ENCODE measurements around the gene NOD2. TPM values are rescaled to one million over a fixed set of nuclear protein-coding genes. Genes with fewer than 3 reads are reported as not detected.

NOD2 gene
- total and polyA plus RNA-seq, 2 of the 13 experiments (the other 11 are each of a cell fraction or from before 2014, with no cell fraction given): 0.27 to 0.81 TPM

DNA sequence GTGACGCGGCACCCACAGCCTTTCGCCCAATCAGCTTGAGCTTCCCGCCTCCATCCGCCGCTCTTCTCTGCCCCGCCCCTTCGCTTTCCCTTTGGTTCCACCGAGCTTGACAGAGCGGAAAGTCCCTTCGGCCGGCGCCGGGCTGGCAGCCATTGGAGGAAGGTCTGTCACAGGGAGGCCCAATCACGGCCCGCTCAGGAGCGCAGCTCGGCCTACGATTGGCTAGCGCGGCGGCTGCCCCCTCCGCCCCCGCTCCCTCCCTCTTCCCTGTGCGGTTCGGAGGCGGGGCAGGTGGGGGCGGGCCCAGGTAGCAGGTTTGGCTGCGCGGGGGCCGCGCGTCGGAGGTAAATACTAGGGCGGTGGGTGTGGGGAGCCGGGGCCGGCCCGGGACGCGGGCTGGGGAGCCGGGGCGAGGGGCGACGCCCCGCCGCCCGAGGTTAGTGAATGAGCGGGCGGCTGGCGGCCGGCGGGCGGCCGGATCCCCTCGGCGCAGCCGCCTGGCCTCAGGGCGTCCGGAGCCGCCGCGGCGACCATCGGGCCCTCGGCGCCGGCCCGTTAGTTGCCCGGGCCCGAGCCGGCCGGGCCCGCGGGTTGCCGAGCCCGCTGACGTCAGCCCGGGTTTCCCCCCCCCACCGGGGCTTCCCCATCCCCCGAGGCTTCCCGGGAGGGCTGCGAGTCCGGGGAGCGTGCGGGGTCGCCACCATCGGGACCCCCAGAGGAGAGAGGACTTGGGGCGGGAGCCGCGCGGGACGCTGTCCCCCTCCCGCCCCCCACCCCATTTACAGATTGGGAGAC, 48.6 kb downstream of the NOD2 start, which contains the start of gene CYLD (continued):
- TF ChIP-seq MIXL1 (CRISPR knock-in tag; IDR thresholded peaks at IDR 0.05): 0 out of 2 replicates have a peak, but pooled peaks have one; percentile 40
- TF ChIP-seq ZNF33B (CRISPR knock-in tag; IDR thresholded peaks at IDR 0.05): no peak
- TF ChIP-seq, protein P1, sequence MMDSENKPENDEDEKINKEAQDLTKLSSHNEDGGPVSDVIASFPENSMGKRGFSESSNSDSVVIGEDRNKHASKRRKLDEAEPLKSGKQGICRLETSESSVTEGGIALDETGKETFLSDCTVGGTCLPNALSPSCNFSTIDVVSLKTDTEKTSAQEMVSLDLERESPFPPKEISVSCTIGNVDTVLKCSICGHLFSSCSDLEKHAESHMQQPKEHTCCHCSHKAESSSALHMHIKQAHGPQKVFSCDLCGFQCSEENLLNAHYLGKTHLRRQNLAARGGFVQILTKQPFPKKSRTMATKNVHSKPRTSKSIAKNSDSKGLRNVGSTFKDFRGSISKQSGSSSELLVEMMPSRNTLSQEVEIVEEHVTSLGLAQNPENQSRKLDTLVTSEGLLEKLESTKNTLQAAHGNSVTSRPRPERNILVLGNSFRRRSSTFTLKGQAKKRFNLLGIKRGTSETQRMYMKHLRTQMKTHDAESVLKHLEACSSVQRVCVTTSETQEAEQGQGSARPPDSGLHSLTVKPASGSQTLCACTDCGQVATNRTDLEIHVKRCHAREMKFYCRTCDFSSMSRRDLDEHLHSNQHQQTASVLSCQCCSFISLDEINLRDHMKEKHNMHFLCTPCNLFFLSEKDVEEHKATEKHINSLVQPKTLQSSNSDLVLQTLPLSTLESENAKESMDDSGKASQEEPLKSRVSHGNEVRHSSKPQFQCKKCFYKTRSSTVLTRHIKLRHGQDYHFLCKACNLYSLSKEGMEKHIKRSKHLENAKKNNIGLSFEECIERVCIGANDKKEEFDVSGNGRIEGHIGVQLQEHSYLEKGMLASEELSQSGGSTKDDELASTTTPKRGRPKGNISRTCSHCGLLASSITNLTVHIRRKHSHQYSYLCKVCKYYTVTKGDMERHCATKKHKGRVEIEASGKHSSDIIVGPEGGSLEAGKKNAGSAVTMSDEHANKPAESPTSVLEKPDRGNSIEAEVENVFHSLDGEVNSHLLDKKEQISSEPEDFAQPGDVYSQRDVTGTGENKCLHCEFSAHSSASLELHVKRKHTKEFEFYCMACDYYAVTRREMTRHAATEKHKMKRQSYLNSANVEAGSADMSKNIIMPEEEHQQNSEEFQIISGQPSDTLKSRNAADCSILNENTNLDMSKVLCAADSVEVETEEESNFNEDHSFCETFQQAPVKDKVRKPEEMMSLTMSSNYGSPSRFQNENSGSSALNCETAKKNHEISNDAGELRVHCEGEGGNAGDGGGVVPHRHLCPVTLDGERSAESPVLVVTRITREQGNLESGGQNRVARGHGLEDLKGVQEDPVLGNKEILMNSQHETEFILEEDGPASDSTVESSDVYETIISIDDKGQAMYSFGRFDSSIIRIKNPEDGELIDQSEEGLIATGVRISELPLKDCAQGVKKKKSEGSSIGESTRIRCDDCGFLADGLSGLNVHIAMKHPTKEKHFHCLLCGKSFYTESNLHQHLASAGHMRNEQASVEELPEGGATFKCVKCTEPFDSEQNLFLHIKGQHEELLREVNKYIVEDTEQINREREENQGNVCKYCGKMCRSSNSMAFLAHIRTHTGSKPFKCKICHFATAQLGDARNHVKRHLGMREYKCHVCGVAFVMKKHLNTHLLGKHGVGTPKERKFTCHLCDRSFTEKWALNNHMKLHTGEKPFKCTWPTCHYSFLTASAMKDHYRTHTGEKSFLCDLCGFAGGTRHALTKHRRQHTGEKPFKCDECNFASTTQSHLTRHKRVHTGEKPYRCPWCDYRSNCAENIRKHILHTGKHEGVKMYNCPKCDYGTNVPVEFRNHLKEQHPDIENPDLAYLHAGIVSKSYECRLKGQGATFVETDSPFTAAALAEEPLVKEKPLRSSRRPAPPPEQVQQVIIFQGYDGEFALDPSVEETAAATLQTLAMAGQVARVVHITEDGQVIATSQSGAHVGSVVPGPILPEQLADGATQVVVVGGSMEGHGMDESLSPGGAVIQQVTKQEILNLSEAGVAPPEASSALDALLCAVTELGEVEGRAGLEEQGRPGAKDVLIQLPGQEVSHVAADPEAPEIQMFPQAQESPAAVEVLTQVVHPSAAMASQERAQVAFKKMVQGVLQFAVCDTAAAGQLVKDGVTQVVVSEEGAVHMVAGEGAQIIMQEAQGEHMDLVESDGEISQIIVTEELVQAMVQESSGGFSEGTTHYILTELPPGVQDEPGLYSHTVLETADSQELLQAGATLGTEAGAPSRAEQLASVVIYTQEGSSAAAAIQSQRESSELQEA (CRISPR knock-in tag; IDR thresholded peaks at IDR 0.05; ENCODE audit: not compliant biosample characterization): no peak
- TF ChIP-seq MTF2 (CRISPR knock-in tag; IDR thresholded peaks at IDR 0.05; ENCODE audit: borderline replicate concordance): no peak
- TF ChIP-seq, protein P2, sequence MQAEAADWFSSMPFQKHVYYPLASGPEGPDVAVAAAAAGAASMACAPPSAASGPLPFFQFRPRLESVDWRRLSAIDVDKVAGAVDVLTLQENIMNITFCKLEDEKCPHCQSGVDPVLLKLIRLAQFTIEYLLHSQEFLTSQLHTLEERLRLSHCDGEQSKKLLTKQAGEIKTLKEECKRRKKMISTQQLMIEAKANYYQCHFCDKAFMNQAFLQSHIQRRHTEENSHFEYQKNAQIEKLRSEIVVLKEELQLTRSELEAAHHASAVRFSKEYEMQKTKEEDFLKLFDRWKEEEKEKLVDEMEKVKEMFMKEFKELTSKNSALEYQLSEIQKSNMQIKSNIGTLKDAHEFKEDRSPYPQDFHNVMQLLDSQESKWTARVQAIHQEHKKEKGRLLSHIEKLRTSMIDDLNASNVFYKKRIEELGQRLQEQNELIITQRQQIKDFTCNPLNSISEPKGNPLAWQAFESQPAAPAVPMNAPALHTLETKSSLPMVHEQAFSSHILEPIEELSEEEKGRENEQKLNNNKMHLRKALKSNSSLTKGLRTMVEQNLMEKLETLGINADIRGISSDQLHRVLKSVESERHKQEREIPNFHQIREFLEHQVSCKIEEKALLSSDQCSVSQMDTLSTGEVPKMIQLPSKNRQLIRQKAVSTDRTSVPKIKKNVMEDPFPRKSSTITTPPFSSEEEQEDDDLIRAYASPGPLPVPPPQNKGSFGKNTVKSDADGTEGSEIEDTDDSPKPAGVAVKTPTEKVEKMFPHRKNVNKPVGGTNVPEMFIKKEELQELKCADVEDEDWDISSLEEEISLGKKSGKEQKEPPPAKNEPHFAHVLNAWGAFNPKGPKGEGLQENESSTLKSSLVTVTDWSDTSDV (CRISPR knock-in tag; IDR thresholded peaks at IDR 0.05): no peak
- TF ChIP-seq ZNF446 (CRISPR knock-in tag; IDR thresholded peaks at IDR 0.05): no peak
- TF ChIP-seq STAG1 (CRISPR knock-in tag; IDR thresholded peaks at IDR 0.05): no peak
- TF ChIP-seq SOX13 (IDR thresholded peaks at IDR 0.05): peak; percentile 92
- TF ChIP-seq SOX13 (CRISPR knock-in tag; conservative IDR thresholded peaks at IDR 0.05 in 1 of 2, IDR thresholded peaks at IDR 0.05 in 1 of 2): no peak; a peak in 1 of 4 replicates
- TF ChIP-seq BCL6 (CRISPR knock-in tag; IDR thresholded peaks at IDR 0.05): peak; percentile 42; the same call in 1 of the 2 replicates
- TF ChIP-seq ZNF713 (CRISPR knock-in tag; IDR thresholded peaks at IDR 0.05): peak; percentile 55; the same call in 1 of the 2 replicates
- TF ChIP-seq ZNF101 (CRISPR knock-in tag; IDR thresholded peaks at IDR 0.05; ENCODE audit: borderline replicate concordance, low read depth): no peak
- no peak for TF ChIP-seq ZNF121 (CRISPR knock-in tag; IDR thresholded peaks at IDR 0.05)
- TF ChIP-seq KAT2B (IDR thresholded peaks at IDR 0.05; ENCODE audit: borderline replicate concordance, low read depth, low read length): no peak
- TF ChIP-seq ZFAT (CRISPR knock-in tag; conservative IDR thresholded peaks at IDR 0.05): no peak
- no peak for TF ChIP-seq REL (CRISPR knock-in tag; conservative IDR thresholded peaks at IDR 0.05)
- TF ChIP-seq, protein P3, sequence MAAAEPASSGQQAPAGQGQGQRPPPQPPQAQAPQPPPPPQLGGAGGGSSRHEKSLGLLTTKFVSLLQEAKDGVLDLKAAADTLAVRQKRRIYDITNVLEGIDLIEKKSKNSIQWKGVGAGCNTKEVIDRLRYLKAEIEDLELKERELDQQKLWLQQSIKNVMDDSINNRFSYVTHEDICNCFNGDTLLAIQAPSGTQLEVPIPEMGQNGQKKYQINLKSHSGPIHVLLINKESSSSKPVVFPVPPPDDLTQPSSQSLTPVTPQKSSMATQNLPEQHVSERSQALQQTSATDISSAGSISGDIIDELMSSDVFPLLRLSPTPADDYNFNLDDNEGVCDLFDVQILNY (CRISPR knock-in tag; conservative IDR thresholded peaks at IDR 0.05): peak; percentile 61; the same call in 1 of the 2 replicates
- 0 out of 2 replicates have a peak, but pooled peaks have one; percentile 56 for TF ChIP-seq RXRB (CRISPR knock-in tag; IDR thresholded peaks at IDR 0.05; ENCODE audit: borderline replicate concordance)

All from HepG2 (cell line).